Inflammatory macrophage treated with lipopolysaccharide for 1 hour (primary cell): ENCODE data around the gene PHYHIPL.
A peak's percentile ranks its signal among the peaks of the same experiment; 100 is the strongest.

Experiments
- DNase-seq, 2 donors: peaks; one replicate each; pipeline ENCODE4 v3.0.0-alpha.2; 2020 to 2022

Gene PHYHIPL

DNA sequence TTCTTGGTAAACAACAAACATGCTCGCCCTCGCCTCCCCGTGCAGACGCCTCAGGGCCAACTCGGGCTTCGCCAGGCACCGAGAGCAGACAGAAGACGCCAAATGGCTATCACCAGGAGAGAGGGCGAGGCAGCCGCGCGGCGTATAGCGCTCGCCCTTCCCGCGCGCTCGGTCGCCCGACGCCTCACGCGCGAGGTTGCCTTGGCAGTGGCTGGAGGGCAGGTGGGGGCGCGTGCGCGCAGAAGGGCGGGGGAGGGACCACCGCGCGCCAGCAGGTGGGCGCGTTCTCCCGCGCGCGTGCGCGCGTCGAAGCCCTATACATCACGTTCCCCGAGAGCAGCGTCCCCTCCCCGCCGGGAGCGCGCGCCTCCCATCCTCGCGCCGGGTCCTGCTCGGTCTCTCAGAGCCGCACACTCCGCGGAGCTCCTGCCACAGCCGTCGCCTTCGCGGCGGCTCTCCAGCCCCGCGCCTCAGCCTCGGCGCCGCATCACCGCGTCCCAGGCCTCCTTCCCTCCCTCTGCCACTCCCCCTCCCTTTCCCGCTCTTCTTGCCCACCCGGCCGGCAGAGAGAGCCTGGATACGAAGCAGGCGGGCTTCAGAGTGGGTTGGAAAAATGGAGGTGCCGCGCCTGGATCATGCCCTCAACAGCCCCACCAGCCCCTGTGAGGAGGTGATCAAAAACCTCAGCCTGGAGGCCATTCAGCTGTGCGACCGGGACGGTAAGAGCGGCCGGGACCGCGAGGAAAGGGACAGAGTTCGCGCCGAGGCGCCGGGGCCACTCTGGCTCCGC is at the start of gene PHYHIPL:
PHYHIPL (plus strand) TSS at position 403 of the 790 bp plus-strand sequence; CDS start at position 614, 211 bp downstream.
- DNase-seq: no peak

DNA sequence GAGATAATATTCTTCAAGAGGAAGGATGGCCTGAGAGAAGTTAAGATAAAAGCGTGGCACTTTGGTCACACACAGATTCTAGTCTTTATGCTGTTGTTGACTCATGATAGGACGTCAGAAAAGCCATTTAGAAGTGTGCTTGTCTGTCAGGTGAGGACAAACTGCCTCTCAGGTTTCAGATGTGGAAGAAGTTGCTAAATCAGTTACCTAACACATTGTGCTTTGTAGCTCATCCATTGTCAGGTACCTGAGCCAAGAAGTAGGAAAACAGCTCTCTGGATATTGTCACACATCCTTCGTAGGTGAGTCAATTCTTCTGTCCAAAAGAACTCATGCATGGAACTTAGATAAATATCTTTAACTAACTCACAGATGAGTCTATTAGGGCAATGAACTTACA is 49.5 kb upstream of the PHYHIPL start:
- no peak for DNase-seq

DNA sequence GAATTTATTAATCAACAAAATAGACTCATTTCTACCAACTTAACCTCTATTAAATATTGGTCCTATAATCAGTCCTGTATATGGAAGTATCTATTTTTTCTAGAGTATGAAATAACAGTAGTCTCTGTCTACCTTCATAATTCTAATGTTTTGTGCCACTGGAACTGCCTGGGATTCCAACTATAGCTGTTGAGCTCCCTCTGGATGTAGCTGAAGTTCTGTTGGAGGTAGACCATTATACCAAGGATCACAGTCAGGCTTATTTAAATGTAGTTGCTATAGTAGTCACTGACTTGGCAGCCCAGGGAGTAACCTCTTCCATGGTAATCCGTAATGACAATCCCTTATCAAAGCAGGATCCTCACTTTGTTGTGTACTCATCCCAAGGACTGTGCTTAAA is 48.5 kb upstream of the PHYHIPL start:
- no peak for DNase-seq

DNA sequence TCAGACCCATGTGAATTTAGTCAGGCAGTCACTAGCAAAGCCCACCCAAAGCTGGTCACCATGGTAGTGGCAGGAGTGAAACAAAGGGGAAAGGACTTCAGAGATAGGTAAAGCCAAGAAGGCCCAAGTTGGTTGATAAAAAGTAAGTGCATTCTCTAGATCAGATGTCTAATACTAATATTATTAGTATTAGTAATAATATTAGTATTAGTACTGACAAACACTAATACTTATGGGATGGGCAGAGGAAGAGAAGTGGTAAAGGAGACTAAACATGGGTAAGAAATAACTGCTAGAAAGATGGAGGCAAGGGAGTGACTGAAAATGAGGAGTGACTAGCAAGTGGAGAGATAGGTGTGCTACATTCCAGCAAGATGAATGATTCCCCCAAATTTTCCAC is 46.6 kb upstream of the PHYHIPL start:
- no peak for DNase-seq

DNA sequence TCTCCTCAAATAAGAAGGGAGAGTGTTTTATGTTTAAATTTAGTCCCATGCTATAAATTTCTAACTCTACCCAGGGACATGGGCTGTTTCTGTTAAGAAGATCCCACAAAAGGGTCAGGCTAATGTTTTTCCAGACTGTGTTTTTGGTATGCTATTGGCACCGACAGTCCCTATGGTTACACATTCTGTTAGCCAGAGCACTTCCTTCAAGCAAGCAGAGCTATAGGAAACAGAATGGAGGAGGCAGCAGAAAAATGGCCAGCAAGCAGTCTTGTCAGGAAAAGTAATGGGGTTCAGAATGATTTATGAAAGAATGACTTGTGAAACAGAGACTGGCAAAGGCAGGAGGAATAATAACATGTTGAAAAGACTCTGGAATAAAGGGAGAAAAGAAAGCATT is 44.8 kb upstream of the PHYHIPL start:
- no peak for DNase-seq

DNA sequence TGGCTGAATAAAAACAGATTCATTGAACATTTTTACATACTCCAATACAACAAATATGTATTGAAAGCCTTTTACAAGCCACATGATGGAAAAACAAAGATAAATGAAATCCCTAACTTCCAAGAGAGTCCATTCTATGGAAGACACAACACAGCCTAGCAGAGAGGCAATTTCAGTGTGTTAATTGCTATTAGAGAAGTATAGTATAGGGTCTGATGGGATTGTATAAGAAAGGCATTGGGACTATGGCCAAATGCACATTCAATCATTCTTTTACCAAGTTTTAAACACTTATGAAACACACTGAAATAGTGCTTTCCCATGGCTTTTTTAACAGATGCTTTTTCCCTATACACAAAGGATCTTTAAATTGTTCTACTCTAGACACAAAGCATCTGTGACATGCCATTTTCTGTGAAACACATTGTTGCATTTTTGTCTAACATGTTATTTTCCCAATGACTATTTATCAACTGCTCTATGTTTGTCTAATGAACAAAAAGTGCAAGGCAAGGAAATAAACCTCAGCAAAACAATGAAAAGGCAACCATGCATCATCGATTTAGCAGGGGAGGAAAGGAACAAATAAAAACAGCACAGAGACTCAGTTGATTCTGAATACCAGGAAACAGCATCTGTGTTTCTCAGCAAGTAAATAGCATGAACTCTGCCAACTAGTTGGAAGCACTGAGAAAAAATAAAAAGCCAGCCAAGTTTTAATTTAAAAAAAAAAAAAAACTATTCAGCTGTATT is 42.4 kb upstream of the PHYHIPL start:
- no peak for DNase-seq

DNA sequence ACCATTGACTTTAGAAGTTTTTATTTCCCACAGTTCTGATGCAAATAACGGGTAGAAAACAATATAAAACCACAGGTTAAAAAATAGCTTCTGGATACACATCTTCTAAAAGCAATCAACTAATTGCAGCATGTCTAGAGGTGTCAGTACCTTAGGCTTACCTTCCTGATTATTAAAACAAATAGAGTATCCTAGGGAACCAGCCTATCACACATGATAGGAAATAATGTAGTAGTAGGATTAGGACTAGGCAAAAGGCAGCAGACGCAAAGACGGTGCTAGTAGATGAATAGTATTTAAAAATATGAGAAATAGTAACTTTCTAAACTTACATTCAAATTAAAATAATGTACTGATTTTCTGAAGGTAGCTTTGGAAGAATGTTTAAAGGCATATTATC is 41.7 kb upstream of the PHYHIPL start:
- no peak for DNase-seq

DNA sequence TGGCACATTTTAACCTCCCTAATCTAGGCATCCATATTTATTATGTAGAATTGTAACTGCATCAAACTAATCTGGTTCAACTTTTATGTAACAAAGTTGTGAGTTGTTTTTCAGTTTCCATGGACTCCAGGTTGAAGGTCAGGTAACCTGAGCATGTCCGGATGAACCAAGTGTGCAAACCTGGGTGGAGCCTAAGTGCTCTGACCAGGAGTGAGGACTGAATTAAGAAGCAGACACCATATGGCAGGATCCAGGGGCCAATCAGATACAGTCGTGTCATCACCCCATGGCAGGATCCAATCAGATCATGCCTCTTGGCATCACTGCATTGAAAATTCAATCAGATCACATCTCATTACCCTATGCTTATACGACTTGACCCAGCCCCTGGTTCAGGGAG is 41.2 kb upstream of the PHYHIPL start:
- no peak for DNase-seq

DNA sequence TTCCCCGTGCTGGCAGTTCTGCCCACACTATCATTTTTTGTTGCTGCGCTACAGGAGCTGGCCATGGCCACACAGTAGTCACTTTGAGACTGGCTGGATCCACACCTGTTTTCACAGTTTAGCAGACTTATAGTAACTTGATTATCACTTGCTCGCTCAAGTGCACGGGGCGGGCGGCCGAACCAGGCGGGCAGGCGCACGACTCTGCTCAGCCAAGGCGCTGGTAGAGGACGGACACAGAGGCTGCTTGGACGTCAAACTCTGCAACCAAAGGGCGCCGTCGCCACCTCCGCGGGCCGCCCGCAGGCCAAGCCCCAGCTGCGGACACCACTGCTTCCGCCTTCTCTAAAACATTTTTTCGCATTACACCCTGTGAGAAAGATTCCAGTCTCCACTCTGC is 38.4 kb upstream of the PHYHIPL start:
- no peak for DNase-seq

DNA sequence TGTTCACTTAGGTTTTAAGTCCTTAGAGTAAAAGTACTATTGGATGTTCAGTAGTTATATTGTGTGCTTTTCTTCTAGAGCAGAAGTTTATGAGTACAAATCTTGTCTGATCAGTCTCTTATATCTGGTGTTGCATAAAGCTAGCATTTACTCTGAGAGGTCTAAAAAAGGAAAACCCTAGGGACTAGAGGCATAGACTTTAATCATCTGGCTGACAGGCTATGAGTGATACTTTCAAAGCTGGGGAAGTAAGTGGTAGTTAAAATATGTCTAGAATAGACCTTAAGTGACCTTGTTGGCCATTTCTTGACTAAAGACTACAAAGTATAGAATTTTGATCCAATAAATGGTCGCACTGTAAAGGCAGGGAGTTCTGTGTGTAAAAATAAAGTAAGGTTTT is 32.9 kb upstream of the PHYHIPL start:
- no peak for DNase-seq

DNA sequence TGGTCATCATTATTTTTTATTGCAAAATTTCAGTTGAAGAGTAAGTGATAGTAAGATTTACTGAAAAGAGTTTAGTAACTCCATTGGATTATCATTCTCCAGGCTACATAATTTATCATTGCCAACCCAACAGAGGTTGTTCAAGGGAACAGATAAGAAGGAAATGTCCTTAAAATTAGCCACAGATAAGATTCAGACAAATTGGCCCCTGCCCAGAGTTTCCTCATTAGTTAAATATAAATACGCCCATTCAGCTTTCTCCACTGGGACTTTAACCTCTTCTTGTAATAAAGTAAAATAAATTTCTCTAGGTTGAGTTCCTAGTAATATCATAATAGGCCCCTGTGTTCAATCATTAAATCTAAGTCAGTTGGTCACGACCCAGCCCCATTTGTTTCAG is 27.7 kb upstream of the PHYHIPL start:
- no peak for DNase-seq

DNA sequence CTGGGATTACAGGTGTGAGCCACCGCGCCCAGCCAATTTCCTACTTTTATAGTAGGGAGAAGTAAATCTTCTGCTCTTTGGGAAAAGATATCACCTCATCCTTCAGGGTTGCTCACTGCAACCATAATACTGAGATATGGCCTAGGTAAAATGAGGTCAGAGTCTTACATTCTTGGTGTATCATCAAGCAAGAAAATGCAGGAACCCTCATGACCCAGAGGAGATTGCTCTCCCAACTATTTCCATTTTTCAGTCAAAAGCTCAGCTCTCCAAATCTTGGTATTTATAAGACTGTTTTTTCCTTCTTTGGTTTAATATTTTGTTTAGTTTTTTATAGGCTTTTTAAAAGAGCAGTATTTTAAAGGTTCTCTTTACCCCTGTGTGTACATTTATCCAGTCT is 20.9 kb upstream of the PHYHIPL start:
- no peak for DNase-seq

DNA sequence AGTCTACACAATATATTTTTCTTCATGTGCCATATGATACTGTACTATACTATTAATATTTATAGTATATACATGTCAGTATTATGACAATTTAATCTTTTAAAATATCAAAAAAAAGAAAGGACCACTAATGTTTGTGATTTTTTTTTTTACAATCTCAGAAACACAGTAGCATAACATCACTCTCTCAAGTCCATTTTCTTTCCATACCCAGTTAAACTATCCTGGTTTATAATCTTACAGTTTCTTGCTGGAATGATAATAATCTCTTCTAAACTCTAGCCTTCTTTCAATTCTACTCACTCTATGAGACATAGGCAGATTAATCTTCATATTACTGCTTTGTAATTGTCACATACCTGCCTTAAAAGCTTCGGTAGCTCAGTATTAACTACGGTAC is 8.9 kb upstream of the PHYHIPL start:
- DNase-seq: no peak

DNA sequence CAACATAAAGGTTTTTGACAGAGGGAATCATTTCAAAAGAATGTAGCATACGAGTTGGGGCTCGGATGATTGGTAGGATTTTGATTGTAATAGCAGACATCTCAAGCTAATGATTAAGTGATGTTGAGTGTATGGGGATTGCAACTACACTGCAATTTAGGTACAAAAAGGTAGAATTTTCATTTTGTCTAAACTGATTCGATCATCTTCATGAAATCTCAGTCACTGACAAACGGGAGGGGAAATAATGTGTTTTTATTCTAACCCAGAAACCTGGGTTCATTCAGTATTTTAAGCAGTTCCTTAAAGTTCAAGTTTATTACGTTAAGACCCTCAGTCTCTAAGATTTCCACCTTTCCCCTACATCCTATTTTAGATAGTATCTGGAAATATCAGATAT is 3.9 kb upstream of the PHYHIPL start:
- no peak for DNase-seq

DNA sequence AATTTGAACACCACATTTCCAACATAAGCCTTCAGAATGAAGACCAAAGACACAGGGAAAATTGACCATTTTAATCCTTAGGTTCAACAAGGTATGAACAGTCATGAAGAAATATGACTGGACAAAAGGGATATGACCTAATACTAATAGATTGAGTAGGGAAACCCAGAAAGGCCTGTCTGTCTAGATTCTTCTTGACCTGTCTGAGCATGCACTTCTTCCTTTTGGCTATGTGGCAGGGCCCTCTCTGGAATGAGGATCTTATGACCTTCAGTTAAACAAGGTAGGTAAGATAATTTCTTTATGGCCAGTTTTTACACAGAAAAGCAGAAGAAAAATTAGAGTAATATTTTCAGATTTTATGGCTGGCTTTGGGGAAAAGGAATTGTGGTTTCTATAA is 3.0 kb upstream of the PHYHIPL start:
- no peak for DNase-seq

DNA sequence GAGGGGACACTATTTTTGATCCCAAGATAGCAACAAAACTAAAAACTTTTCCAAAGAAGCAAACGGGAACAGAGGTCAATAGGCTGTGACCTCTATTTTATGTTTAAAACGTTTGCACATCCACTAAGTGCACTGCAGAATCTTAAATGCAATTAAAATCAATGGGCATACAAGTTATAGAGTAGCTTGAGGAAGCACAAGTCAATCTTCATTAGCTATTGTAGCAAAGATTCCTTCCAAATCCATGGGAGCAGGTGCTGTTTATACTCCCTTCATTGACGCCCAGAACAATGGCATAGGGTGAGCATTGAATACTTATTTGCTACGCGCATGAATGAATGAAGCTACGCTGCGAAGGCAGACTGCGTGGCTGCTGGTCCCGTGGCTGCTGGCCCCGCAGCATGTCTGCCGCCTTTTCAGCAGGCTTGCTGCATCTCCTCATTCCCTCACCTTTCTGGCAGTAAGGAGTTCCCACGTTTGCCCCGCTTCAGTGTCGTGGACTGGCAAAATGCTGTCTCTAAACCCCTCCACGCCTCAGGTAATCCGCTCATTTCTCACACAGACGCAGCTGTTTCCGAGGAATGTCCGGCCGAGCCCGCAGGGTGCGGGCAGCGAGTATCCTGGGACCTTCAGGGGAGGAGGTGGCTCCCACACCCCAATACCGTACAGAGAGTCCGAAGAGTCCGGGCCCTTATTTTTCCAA is 754 bp upstream of the PHYHIPL start:
- no peak for DNase-seq

DNA sequence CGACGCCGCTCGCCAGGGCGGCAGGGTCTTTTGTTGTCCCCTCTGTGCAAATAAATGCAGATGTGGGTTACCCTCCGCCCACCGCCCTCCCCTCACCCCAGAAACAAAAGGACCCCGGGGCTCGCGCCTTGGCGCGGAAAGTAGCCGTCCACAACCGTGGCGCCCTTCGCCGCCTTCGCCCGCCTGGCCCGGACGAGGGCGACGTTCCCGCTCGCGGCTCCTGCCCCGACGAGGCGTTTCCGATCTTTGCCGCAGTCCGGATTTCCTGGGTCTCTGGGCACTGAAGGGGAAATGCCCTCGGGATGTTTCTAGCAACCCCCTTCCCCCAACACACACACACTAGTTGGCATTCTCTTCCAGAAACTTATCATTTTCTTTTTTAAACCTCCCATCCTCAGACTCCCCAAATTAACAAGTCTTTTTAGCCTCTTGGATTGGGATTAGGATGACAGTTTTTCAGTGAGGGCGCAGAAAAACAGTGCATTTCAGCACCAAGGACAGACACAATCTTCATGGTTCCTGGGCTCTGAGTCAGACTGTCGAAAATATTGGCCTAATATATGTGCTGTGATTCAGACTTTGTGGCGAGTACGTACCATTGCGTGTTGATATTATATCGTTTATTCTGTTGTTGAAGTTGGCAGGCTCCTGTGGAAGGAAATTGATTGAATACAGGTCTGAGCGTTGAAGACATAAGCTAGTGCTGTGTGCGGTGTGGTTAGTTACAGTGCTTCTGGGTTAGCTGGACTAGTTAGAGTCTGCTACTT is 771 bp downstream of the PHYHIPL start:
- DNase-seq: no peak

DNA sequence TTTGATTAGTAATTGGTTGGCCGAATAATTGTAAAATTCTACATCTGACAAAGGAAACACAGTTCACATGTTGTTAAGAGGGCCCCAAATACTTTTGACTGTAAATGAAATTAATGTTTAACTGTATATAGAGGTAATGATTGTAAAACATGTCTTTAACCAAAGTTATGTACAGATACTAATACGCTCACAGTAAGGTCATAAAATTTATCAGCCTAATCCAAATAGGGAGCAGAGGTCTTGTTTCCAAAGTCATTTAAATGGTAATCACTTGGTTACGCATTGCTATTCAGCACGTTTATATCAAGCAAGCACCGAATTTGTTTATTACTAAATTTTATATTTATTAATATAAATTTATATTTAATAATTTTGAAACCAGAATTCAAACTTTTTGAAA is 1.4 kb downstream of the PHYHIPL start:
- no peak for DNase-seq

DNA sequence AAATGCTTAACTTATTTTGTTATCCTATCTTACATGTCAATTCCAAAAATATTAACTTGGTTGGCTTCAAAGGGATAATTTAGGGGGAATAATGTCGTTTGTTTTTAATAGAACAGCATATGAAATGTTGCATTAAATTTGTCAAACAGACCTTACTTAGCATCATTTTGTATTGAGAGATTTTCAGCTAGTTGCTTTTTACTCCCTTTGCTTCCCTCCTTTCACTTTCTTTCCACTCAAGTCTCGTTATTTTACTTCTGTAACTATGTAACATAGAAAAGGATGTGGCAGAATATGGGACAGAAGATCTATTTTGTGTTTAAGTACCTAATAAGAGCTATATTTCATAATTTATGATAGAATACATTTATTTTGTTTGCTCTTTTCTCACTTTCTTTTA is 2.6 kb downstream of the PHYHIPL start:
- DNase-seq: no peak

DNA sequence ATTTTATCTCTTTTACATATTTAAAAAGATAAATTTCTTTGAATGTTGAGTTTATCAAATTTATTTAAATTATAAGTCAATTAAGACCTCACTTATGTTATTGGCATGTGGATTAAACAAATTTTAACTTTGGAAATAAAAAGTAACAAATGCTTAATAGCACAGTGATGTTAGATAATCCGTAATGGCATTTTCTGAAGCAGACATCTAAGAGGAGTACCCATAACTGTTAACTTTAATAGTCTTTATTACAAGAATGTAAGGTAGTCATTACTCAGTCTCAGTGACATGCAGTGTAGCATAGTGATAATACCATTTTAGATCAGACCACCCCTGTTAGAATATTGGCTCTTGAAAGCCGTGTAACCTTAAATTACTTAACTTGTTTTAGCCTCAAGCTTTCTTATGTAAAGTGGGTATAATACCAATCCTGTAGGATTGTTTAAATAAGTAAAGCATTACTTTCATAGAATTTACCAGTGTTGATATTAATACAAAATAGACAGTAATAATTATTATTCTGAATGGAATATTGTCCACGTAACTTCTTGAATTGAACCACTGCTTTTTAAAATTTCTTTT is 4.3 kb downstream of the PHYHIPL start:
- no peak for DNase-seq

DNA sequence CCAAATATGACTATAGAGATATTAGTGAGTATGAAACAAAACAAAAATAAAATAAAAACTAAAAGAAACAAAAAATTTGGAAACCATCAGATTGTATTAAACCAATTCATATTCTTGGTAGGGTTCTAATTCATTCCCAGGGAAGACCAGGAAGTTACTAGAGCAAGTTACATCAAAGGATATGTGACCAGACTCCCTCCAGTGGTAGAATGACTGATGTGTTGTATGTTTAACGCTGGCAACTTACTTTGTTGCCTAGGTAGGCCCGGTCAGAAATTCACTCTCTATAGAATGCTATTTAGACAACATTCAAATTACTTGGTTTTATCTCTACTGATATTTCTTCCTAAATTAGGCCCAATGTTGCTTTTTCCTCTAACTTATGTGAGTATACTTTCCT is 5.2 kb downstream of the PHYHIPL start:
- DNase-seq: peak in 1 of 2 donors; percentile 17

DNA sequence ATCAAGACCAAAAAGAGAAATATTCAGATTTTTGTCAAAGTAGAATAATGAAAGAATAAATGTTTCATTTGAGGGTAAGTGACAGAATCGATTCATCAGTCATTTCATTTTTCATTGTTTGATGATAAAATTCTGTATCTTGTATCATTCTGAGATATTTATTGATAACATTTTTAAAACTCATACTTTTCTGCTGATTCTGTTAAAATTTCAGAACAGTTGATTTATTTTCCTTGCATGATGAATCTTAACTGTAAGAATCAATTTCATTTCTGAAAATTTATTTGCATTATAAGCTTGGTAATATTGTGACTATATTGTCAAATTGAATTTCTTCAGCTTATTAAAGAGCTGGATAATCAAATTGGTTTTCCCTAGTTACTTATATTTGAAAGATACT is 13.9 kb downstream of the PHYHIPL start:
- no peak for DNase-seq

DNA sequence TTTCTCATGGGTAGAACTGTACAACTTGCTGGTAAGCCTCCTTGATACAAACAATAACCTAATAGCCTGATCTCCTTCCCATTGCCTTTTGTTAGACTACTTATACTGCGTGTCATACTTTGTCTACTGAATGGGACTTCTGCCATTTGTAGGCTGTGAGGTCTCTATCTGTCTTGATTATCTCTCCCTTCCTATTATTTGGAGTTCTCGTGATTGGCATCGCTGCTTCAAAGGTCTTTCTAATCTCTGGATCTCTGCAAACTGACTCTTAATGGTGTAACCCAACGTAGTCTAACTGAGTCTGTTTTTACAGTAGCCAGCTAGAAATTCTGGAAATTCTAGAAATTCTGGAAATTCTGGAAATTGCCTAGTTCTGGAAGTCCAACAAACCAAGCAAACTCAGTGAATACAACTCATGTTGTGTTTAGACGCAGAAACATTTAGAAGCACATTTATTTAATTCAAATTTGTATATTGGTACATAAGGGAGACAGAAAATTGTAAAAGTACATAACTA is 29.8 kb downstream of the PHYHIPL start:
- no peak for DNase-seq
